Fibroblast of lung (primary cell): Measurements from ENCODE around the gene MS4A6E. TPM values are rescaled to one million over a fixed set of nuclear protein-coding genes. Genes with fewer than 3 reads are reported as not detected.

ENCODE experiments used
- DNase-seq, 2 donors: peaks; one replicate each; pipeline versions ENCODE4 v3.0.0 to v3.0.0-alpha.2; 2010; ENCODE audit warnings: low read depth in 2 of 2
- H2AFZ ChIP-seq: 2 replicates; pipeline ENCODE4 v1.5.1; 2012; ENCODE audit warnings: low read length, control low read depth, inconsistent platforms
- H3K27ac ChIP-seq: 2 replicates; pipeline ENCODE4 v1.5.1; 2011; ENCODE audit warnings: low read length, control low read depth; ENCODE audit not compliant: insufficient read depth
- H3K27me3 ChIP-seq: 2 replicates; pipeline ENCODE4 v1.5.1; 2011; ENCODE audit warnings: mild to moderate bottlenecking, low read length; ENCODE audit not compliant: control insufficient read depth, insufficient read depth
- H3K36me3 ChIP-seq: 2 replicates; pipeline ENCODE4 v1.5.1; 2011; ENCODE audit warnings: low read length; ENCODE audit not compliant: control insufficient read depth, insufficient read depth
- H3K4me1 ChIP-seq: 2 replicates; pipeline ENCODE4 v1.5.1; 2011; ENCODE audit warnings: low read length; ENCODE audit not compliant: control insufficient read depth, insufficient read depth; ENCODE audit errors: extremely low read depth
- H3K4me2 ChIP-seq: 2 replicates; pipeline ENCODE4 v1.5.1; 2011; ENCODE audit warnings: low read length, control low read depth; ENCODE audit not compliant: insufficient read depth; ENCODE audit errors: extremely low read depth
- H3K4me3 ChIP-seq, 4 experiments: fragments of 200-600 bp in 1 of 4; sonication (generic) in 1 of 4; replicated peaks in 1 of 4; 2 replicates each; pipeline ENCODE4 v1.5.1; 2011 to 2016; ENCODE audit warnings: low read length in 4 of 4, low read depth in 3 of 4, mild to moderate bottlenecking in 3 of 4, control low read depth in 2 of 4, inconsistent platforms in 1 of 4, mixed read lengths in 1 of 4; ENCODE audit not compliant: insufficient read depth in 1 of 4; ENCODE audit errors: control extremely low read depth in 1 of 4
- H3K79me2 ChIP-seq: 2 replicates; pipeline ENCODE4 v1.5.1; 2012; ENCODE audit warnings: mild to moderate bottlenecking, low read length, inconsistent platforms; ENCODE audit not compliant: control insufficient read depth, insufficient read depth
- H3K9ac ChIP-seq: 2 replicates; pipeline ENCODE4 v1.5.1; 2011; ENCODE audit warnings: mild to moderate bottlenecking, low read length, control low read depth; ENCODE audit not compliant: insufficient read depth
- H3K9me3 ChIP-seq: 2 replicates; pipeline ENCODE4 v1.5.1; 2012; ENCODE audit warnings: low read depth, low read length; ENCODE audit not compliant: control insufficient read depth, insufficient read depth
- H4K20me1 ChIP-seq: 2 replicates; pipeline ENCODE4 v1.5.1; 2011; ENCODE audit warnings: low read length; ENCODE audit not compliant: control insufficient read depth, insufficient read depth; ENCODE audit errors: extremely low read depth
- CTCF ChIP-seq, 2 donors: IDR thresholded peaks in 1 of 2; conservative IDR thresholded peaks in 1 of 2; 1 replicate in 1 of 2; 2 replicates in 1 of 2; pipeline ENCODE4 v1.5.1; 2011 to 2012; ENCODE audit warnings: low read length in 2 of 2, control low read depth in 1 of 2, inconsistent platforms in 1 of 2, low read depth in 1 of 2, mild to moderate bottlenecking in 1 of 2
- EZH2 ChIP-seq: IDR thresholded peaks from 2 replicates; pipeline ENCODE4 v1.5.1; 2012; ENCODE audit warnings: low read length, control low read depth, mild to moderate bottlenecking; ENCODE audit errors: missing control alignments
- polyA plus RNA-seq, 2 donors: library from polyadenylated mRNA; depleted of rRNA in 1 of 2; stranded (reverse) in 1 of 2; unstranded in 1 of 2; fragments of >200 nt; gene quantifications; 2 replicates each; pipeline ENCODE4 v1.2.1, GENCODE V29; 2011 to 2012; ENCODE audit warnings: missing spikeins in 1 of 2
- total RNA-seq: library from RNA; depleted of rRNA; stranded (reverse); fragments of >200 nt; gene quantifications from 2 replicates; pipeline ENCODE4 v1.2.1, GENCODE V29; 2014

MS4A6E gene
- total and polyA plus RNA-seq, 2 donors (not counting 1 experiment from before 2014, with no cell fraction given) = not detected

DNA sequence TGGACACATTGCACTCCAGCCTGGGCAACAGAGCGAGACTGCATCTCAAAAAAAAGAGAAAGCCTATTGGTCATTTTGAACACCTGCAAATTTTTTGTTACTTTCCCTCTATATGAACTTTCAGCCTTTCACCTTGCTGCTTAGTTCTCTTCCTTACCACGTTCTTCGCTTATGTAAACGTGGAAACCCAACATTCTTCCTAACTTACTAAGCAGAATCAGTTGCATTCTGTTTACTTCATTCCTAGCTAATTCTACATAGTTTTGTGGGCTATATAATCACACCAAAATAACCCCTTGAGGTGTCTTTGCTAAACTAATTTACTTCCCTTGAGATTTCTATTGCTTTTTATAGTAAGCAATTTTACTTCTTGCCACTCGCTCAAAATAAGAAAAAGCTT lies 23.4 kb upstream of the MS4A6E start:
- no peak for DNase-seq
- Histone ChIP-seq H2AFZ (no peak overlapping the region), H3K36me3 (no peaks in the 10 kb centered on the region), H3K4me2 (no peak overlapping the region), H4K20me1 (no peaks in the 10 kb centered on the region), H3K4me1 (no peaks in the 10 kb centered on the region), H3K9me3 (no peaks in the 10 kb centered on the region), H3K4me3 (no peak overlapping the region), H3K27me3 (no peaks in the 10 kb centered on the region), H3K9ac (no peak overlapping the region), H3K27ac (no peak overlapping the region), H3K79me2 (no peaks in the 10 kb centered on the region)
- no peak for TF ChIP-seq CTCF (conservative IDR thresholded peaks at IDR 0.05 in 1 of 2, IDR thresholded peaks at IDR 0.05 in 1 of 2; ENCODE audit: low read depth in 1 of 2, low read length in 2 of 2)
- no peak for TF ChIP-seq EZH2

GRCh38 chr11:60305906-60306619 lies 21.0 kb upstream of the MS4A6E start:
- Histone ChIP-seq H3K27ac (no peak overlapping the region), H3K27me3 (no peaks in the 10 kb centered on the region), H3K4me1 (no peaks in the 10 kb centered on the region), H3K9me3 (no peaks in the 10 kb centered on the region), H4K20me1 (no peaks in the 10 kb centered on the region), H3K36me3 (no peaks in the 10 kb centered on the region), H2AFZ (no peak overlapping the region), H3K4me2 (no peak overlapping the region), H3K9ac (no peak overlapping the region), H3K4me3 (no peak overlapping the region), H3K79me2 (no peaks in the 10 kb centered on the region)
- no peak for DNase-seq
- TF ChIP-seq EZH2 = no peak
- TF ChIP-seq CTCF (conservative IDR thresholded peaks at IDR 0.05 in 1 of 2, IDR thresholded peaks at IDR 0.05 in 1 of 2; ENCODE audit: low read depth in 1 of 2, low read length in 2 of 2) = no peak

- no peak for TF ChIP-seq CTCF (conservative IDR thresholded peaks at IDR 0.05 in 1 of 2, IDR thresholded peaks at IDR 0.05 in 1 of 2; ENCODE audit: low read depth in 1 of 2, low read length in 2 of 2)
- TF ChIP-seq EZH2 = no peak
- Histone ChIP-seq H2AFZ (no peak overlapping the region), H3K4me1 (no peaks in the 10 kb centered on the region), H3K9me3 (no peaks in the 10 kb centered on the region), H3K4me3 (no peak overlapping the region), H3K4me2 (no peak overlapping the region), H4K20me1 (no peaks in the 10 kb centered on the region), H3K36me3 (no peaks in the 10 kb centered on the region), H3K9ac (no peak overlapping the region), H3K27ac (no peak overlapping the region), H3K79me2 (no peaks in the 10 kb centered on the region), H3K27me3 (no peaks in the 10 kb centered on the region)
- no peak for DNase-seq
These were observed 19.4 kb upstream of the MS4A6E start for GRCh38 chr11:60307507-60308195.
